ENCODE results near the gene PADI2.

Gene PADI2

GRCh38 chr1:17055801-17056200 lies 63.5 kb downstream of the PADI2 start:
- TF ChIP-seq, protein P1, sequence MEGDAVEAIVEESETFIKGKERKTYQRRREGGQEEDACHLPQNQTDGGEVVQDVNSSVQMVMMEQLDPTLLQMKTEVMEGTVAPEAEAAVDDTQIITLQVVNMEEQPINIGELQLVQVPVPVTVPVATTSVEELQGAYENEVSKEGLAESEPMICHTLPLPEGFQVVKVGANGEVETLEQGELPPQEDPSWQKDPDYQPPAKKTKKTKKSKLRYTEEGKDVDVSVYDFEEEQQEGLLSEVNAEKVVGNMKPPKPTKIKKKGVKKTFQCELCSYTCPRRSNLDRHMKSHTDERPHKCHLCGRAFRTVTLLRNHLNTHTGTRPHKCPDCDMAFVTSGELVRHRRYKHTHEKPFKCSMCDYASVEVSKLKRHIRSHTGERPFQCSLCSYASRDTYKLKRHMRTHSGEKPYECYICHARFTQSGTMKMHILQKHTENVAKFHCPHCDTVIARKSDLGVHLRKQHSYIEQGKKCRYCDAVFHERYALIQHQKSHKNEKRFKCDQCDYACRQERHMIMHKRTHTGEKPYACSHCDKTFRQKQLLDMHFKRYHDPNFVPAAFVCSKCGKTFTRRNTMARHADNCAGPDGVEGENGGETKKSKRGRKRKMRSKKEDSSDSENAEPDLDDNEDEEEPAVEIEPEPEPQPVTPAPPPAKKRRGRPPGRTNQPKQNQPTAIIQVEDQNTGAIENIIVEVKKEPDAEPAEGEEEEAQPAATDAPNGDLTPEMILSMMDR (IDR thresholded peaks at IDR 0.05; ENCODE audit: insufficient read depth, low read depth, low read length, missing control alignments) = no peak
- H3K4me3 ChIP-seq (ENCODE audit: low read depth, low read length) = no peak overlapping the region
- no peak for DNase-seq (ENCODE audit: low read depth)

GRCh38 chr1:17053685-17054410 lies 65.4 kb downstream of the PADI2 start, which contains the start of gene SDHB:
SDHB (minus strand) TSS chr1:17054032; CDS start chr1:17054019, 13 bp downstream.
- TF ChIP-seq, protein P1 (IDR thresholded peaks at IDR 0.05; ENCODE audit: insufficient read depth, low read depth, low read length, missing control alignments) = no peak
- DNase-seq (ENCODE audit: low read depth) = peak; percentile 99
- H3K4me3 ChIP-seq (ENCODE audit: low read depth, low read length) = peak within 1 kb of the TSS; percentile 65

- no peak for DNase-seq (ENCODE audit: low read depth)
- H3K4me3 ChIP-seq (ENCODE audit: low read depth, low read length) = peak overlapping the region; percentile 65
- TF ChIP-seq, protein P1 (IDR thresholded peaks at IDR 0.05; ENCODE audit: insufficient read depth, low read depth, low read length, missing control alignments) = no peak
Observed at GRCh38 chr1:17053086-17053684, 66.1 kb downstream of the PADI2 start.

DNA sequence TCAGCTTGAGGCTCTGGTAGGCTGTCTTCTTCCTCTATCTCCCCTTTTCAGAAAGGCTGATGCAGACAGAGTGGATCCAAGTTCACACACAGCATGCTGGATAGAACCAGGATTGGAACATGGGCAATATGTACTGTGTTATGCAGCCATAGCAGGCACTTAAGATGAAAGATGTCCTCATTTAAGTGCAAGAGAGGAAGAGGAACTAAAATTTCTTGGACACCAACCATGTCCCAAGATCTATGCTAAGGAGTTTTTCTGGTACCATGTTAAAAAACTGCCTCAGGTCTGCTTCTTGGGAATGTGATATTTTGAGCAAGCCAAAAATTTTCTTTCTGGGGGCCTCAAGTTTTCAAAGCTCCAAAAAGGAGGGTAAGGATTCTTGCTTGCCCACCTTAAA lies 66.6 kb downstream of the PADI2 start:
- TF ChIP-seq, protein P1 (IDR thresholded peaks at IDR 0.05; ENCODE audit: insufficient read depth, low read depth, low read length, missing control alignments) = no peak
- no peak for DNase-seq (ENCODE audit: low read depth)
- H3K4me3 ChIP-seq (ENCODE audit: low read depth, low read length) = peak overlapping the region; percentile 65

DNA sequence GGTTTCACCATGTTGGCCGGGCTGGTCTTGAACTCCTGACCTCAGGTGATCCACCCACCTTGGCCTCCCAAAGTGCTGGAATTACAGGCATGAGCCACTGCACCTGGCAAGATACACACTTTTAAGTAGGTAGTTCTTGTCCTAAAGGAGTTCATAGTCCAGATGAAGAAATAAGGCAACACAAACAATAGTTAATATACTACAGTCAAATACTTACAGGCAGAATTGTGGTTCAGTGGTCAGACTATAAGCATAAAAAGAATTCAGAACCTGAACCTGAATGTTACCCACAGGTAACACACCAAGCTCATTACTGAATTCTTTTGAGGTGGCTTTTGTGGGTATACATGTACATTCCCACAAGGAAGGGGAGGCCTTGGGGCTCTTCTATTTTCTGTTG lies 67.2 kb downstream of the PADI2 start:
- TF ChIP-seq, protein P1 (IDR thresholded peaks at IDR 0.05; ENCODE audit: insufficient read depth, low read depth, low read length, missing control alignments) = no peak
- no peak for DNase-seq (ENCODE audit: low read depth)
- H3K4me3 ChIP-seq (ENCODE audit: low read depth, low read length) = no peak overlapping the region; the same call in 1 of the 2 replicates

DNA sequence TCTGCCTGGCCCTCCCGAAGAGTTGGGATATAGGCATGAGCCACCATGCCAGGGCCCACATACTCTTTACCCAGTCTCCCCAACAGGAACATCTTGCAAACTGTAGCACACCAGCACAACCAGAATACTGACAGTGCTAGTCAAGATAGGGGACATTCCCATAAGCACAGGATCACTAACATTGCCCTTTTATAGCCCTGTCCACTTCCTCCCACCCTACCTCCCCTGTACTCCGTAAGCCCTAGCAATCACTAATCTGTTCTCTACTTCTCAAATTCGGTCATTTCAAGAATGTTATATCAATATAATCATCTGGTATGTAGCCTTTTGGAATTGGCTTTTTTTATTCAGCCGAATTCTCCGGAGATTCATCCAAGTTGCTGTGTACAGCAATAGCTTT lies 71.3 kb downstream of the PADI2 start:
- no peak overlapping the region for H3K4me3 ChIP-seq (ENCODE audit: low read depth, low read length)
- TF ChIP-seq, protein P1 (IDR thresholded peaks at IDR 0.05; ENCODE audit: insufficient read depth, low read depth, low read length, missing control alignments) = no peak
- DNase-seq (ENCODE audit: low read depth) = no peak

Measured in GM12865 (cell line).